IMR-90 (cell line): Measurements from ENCODE around the gene NACC2.

Experiments
- BHLHE40 ChIP-seq: fragments of 150-350 bp; IDR thresholded peaks from 2 replicates; pipeline ENCODE4 v1.6.1; 2016; ENCODE audit warnings: mild to moderate bottlenecking, low read depth, low read length
- FOS ChIP-seq: fragments of 150-350 bp; IDR thresholded peaks from 2 replicates; pipeline ENCODE4 v1.6.1; 2016; ENCODE audit warnings: low read depth, low read length
- MAFK ChIP-seq: IDR thresholded peaks from 2 replicates; pipeline ENCODE4 v1.6.1; 2012; ENCODE audit warnings: low read depth, low read length, improper control_type of control experiment
- POLR2A ChIP-seq: IDR thresholded peaks from 2 replicates; pipeline ENCODE4 v1.6.1; 2012; ENCODE audit warnings: mild to moderate bottlenecking, low read depth, low read length
- RCOR1 ChIP-seq: IDR thresholded peaks from 2 replicates; pipeline ENCODE4 v1.6.1; 2012; ENCODE audit warnings: mild to moderate bottlenecking, low read length, improper control_type of control experiment; ENCODE audit not compliant: insufficient replicate concordance
- SMC3 ChIP-seq: fragments of 150-350 bp; IDR thresholded peaks from 2 replicates; pipeline ENCODE4 v1.6.1; 2016; ENCODE audit warnings: low read depth, mild to moderate bottlenecking, antibody characterized with exemption, low read length, moderate library complexity
- TF ChIP-seq, protein P1 (sequence below): conservative IDR thresholded peaks from 2 replicates; pipeline ENCODE4 v1.5.1; 2012; ENCODE audit warnings: mild to moderate bottlenecking, low read depth, low read length, improper control_type of control experiment
- TF ChIP-seq, protein P2 (sequence below): fragments of 150-350 bp; IDR thresholded peaks from 2 replicates; pipeline ENCODE4 v1.6.1; 2017; ENCODE audit warnings: mild to moderate bottlenecking, antibody characterized with exemption, low read length, low read depth

DNA sequence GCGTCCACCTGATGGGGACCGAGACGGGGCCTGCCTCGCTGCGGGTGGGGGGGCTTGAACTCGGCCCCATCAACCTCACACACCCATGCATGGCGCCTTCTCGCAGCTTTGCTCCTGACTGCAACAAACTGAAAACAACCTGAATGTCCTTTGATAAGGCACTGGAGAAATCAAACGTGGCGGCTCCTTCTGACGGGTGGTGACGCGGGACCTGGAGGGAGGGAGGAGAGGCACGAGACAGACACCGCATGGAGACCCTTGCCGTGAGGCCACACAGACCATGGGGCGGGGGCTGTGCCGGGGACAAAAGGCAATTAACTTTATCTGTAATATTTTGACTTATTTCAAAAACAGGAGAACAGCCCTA is 48.6 kb downstream of the NACC2 start:
- TF ChIP-seq, protein P1, sequence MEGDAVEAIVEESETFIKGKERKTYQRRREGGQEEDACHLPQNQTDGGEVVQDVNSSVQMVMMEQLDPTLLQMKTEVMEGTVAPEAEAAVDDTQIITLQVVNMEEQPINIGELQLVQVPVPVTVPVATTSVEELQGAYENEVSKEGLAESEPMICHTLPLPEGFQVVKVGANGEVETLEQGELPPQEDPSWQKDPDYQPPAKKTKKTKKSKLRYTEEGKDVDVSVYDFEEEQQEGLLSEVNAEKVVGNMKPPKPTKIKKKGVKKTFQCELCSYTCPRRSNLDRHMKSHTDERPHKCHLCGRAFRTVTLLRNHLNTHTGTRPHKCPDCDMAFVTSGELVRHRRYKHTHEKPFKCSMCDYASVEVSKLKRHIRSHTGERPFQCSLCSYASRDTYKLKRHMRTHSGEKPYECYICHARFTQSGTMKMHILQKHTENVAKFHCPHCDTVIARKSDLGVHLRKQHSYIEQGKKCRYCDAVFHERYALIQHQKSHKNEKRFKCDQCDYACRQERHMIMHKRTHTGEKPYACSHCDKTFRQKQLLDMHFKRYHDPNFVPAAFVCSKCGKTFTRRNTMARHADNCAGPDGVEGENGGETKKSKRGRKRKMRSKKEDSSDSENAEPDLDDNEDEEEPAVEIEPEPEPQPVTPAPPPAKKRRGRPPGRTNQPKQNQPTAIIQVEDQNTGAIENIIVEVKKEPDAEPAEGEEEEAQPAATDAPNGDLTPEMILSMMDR, result no peak
- TF ChIP-seq POLR2A (no peak), FOS (no peak), MAFK (no peak), BHLHE40 (no peak), SMC3 (no peak), RCOR1 (no peak)
- TF ChIP-seq, protein P2, sequence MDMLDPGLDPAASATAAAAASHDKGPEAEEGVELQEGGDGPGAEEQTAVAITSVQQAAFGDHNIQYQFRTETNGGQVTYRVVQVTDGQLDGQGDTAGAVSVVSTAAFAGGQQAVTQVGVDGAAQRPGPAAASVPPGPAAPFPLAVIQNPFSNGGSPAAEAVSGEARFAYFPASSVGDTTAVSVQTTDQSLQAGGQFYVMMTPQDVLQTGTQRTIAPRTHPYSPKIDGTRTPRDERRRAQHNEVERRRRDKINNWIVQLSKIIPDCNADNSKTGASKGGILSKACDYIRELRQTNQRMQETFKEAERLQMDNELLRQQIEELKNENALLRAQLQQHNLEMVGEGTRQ, result no peak
